ENCODE measurements around the gene TLE3. TPM values are rescaled to one million over a fixed set of nuclear protein-coding genes. Genes with fewer than 3 reads are reported as not detected.

The TLE3 gene
- total and polyA plus RNA-seq, 8 donors: 12.5 to 37.2 (median 18.9) TPM

- H3K36me3 ChIP-seq: no peaks in the 10 kb centered on the region
- H3K4me1 ChIP-seq: no peaks in the 10 kb centered on the region
- ATAC-seq (peak in 2 of 4 donors; percentile 36 to 50), DNase-seq (peak in 2 of 6 donors; percentile 34 to 51), FAIRE-seq (no peak)
- H3K9me3 ChIP-seq: no peaks in the 10 kb centered on the region
- no peak overlapping the region for H3K4me3 ChIP-seq
- WGBS, 2 donors: 33 to 49% methylated on average over 6 of the region's 6 CpGs
- no peaks in the 10 kb centered on the region for H3K27me3 ChIP-seq
- TF ChIP-seq, protein P1, sequence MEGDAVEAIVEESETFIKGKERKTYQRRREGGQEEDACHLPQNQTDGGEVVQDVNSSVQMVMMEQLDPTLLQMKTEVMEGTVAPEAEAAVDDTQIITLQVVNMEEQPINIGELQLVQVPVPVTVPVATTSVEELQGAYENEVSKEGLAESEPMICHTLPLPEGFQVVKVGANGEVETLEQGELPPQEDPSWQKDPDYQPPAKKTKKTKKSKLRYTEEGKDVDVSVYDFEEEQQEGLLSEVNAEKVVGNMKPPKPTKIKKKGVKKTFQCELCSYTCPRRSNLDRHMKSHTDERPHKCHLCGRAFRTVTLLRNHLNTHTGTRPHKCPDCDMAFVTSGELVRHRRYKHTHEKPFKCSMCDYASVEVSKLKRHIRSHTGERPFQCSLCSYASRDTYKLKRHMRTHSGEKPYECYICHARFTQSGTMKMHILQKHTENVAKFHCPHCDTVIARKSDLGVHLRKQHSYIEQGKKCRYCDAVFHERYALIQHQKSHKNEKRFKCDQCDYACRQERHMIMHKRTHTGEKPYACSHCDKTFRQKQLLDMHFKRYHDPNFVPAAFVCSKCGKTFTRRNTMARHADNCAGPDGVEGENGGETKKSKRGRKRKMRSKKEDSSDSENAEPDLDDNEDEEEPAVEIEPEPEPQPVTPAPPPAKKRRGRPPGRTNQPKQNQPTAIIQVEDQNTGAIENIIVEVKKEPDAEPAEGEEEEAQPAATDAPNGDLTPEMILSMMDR (IDR thresholded peaks at IDR 0.05): no peak
- H3K27ac ChIP-seq: no peak overlapping the region
- intact Hi-C loops (cut with DNase I): no loop called here
Measured at GRCh38 chr15:70127288-70127746, 29.6 kb upstream of the TLE3 start.

DNA sequence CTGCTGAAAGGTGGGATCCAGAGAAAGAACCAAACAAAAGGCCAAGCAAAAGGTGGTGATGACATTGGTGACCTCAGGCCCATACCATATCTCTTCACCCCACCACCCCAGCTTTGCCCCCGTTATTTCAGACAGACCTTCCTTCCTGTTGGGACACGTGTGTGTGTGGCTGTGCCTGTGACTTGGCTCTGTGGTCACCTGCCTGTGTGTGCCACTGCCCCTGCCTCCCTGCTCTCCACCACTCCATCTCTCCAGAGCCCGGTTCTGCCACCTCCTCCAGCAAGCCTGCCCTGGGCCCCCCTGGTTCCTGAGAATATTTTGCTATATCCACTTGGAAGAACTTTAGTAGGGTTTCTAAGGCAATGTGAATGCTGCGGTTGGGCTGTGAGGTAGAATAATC lies 28.6 kb upstream of the TLE3 start:
- Histone ChIP-seq H3K27me3 (no peaks in the 10 kb centered on the region), H3K4me1 (no peaks in the 10 kb centered on the region), H3K9me3 (no peaks in the 10 kb centered on the region), H3K36me3 (no peaks in the 10 kb centered on the region), H3K4me3 (no peak overlapping the region), H3K27ac (no peak overlapping the region)
- no peak for DNase-seq
- intact Hi-C loops (cut with DNase I): no loop called here
- TF ChIP-seq, protein P1 (IDR thresholded peaks at IDR 0.05): no peak
- FAIRE-seq: no peak
- ATAC-seq: no peak
- WGBS, 2 donors: 81 to 87% methylated on average over 4 of the region's 4 CpGs

DNA sequence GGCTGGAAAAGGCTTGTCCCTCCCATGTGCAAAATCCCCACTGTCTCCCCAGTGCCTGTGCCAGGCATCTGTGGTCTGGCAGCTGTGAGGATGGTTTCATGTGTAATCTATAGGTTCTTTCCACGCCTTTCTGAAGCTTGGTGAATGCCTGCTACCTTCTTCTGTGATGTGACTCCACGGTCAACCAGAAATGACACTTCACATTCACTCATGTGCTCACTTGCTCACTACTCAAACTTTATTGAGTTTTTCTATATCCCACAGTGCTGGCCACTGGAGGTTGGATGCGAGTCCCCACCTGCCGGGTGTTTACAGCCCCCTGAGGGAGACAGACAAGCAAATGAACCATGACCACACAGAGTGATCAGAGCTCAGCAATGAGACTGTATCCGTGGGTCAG lies 27.9 kb upstream of the TLE3 start:
- Histone ChIP-seq H3K27ac (no peak overlapping the region), H3K36me3 (no peaks in the 10 kb centered on the region), H3K4me3 (no peak overlapping the region), H3K27me3 (no peaks in the 10 kb centered on the region), H3K4me1 (no peaks in the 10 kb centered on the region), H3K9me3 (no peaks in the 10 kb centered on the region)
- WGBS, 2 donors: 87 to 91% methylated on average over 5 of the region's 5 CpGs
- TF ChIP-seq, protein P1 (IDR thresholded peaks at IDR 0.05): no peak
- intact Hi-C loops (cut with DNase I): no loop called here
- DNase-seq (no peak), ATAC-seq (no peak), FAIRE-seq (no peak)

DNA sequence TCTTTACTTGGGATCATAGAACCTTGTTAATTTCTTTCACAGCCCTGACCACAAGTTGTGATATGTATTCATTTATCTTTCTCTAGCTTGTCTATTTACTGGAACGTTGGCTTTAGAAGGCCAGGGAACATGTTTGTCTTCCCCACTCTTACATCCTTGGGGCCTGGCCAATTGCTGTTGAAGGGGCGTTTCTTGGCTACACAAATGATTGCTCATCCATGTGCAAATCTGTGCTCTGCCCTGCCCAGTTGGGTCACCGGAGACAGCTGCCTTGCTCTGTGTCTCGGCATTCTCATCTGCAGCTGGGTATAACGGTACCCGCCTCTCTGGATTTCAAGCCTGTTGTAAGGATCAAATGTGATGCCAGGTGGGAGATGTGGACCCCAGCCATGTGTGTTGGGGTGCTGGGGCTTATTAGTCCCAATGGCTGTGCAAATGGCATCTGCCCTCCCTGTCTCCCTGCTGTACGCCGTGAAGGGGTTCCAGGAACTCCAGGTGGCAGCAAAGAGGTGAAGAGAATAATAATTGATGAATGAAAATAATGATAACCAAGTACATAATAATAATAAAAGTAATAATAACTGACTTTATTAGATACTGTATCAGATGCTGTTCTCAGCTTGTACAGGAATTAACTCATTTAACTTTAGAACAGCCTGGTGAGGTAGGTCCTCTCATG lies 24.0 kb upstream of the TLE3 start:
- no peaks in the 10 kb centered on the region for H3K36me3 ChIP-seq
- no peak for DNase-seq
- no peak overlapping the region for H3K27ac ChIP-seq
- no peak overlapping the region for H3K4me3 ChIP-seq
- ATAC-seq: peak in 3 of 4 donors; percentile 59 to 76 (median 61)
- H3K9me3 ChIP-seq: no peaks in the 10 kb centered on the region
- intact Hi-C loops (cut with DNase I): no loop called here
- no peak for FAIRE-seq
- WGBS, 2 donors: 73 to 76% methylated on average over 8 of the region's 8 CpGs
- TF ChIP-seq, protein P1 (IDR thresholded peaks at IDR 0.05): no peak
- no peaks in the 10 kb centered on the region for H3K4me1 ChIP-seq
- H3K27me3 ChIP-seq: no peaks in the 10 kb centered on the region

DNA sequence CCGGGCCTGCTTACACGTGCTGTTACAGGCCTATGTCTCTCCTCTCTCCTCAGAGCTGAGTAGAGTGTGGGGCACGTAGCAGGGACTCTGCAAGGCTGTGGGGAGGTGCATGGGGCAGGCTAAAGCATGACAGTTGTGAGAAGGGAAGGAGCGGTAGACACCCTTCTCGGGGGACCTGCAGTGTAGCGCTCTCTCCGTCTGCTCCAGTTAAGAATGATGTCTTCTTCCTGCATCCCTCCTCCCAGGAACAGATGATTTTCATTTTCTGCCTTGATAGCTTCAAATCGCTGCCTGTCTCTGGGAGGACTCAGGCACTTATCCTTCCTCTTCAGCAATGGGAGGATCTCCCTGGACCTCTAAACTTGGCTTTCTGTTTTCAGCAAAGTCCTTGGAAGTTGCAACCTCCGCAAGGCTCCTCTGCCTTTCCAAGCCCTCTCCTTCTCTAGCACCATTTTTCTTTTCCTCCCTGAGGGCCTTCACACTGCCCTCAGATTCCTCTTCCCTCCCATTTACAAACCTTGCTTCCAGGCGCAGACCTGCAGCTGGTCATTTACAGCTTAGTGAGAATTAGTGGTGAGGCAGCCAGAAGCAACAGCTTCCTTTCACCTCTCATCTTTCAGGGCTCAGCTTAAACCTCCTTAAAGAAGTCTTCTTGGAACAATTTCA lies 23.4 kb upstream of the TLE3 start:
- Histone ChIP-seq H3K9me3 (no peaks in the 10 kb centered on the region), H3K36me3 (no peaks in the 10 kb centered on the region), H3K4me3 (no peak overlapping the region), H3K27me3 (no peaks in the 10 kb centered on the region), H3K4me1 (no peaks in the 10 kb centered on the region), H3K27ac (no peak overlapping the region)
- TF ChIP-seq, protein P1 (IDR thresholded peaks at IDR 0.05): no peak
- FAIRE-seq (no peak), DNase-seq (no peak), ATAC-seq (peak in 3 of 4 donors; percentile 19 to 37 (median 28))
- intact Hi-C loops (cut with DNase I): no loop called here
- WGBS, 2 donors: 83 to 87% methylated on average over 10 of the region's 10 CpGs
